K562 (cell line): ENCODE data around the gene FASTK. TPM values are rescaled to one million over a fixed set of nuclear protein-coding genes. Genes with fewer than 3 reads are reported as not detected.

Experiments
- CEBPG ChIP-seq, 3 experiments: fragments of 200-800 bp in 1 of 3; sonication (Bioruptor generic) in 1 of 3; sonication (generic) in 1 of 3; formaldehyde crosslinking in 1 of 3; IDR thresholded peaks in 2 of 3; conservative IDR thresholded peaks in 1 of 3; 2 replicates each; pipeline versions ENCODE4 v1.6.1 to v1.8.0; 2016 to 2022; ENCODE audit warnings: missing compliant biosample characterization in 2 of 3, missing genetic modification characterization in 2 of 3, mild to moderate bottlenecking in 1 of 3, missing genetic modification reagents in 1 of 3
- FOXM1 ChIP-seq, 2 experiments: fragments of 450-650 bp in 1 of 2; sonication (generic) in 1 of 2; formaldehyde crosslinking in 1 of 2; IDR thresholded peaks; 2 replicates each; pipeline versions ENCODE4 v1.6.1 to v1.9.0; 2017 to 2022; ENCODE audit warnings: low read depth in 2 of 2, mild to moderate bottlenecking in 2 of 2, missing genetic modification reagents in 1 of 2, moderate library complexity in 1 of 2
- MIER1 ChIP-seq: fragments of 450-650 bp; IDR thresholded peaks from 2 replicates; pipeline ENCODE4 v1.6.1; 2016; ENCODE audit warnings: antibody characterized with exemption, mild to moderate bottlenecking, low read depth
- MTA3 ChIP-seq: fragments of 450-650 bp; formaldehyde crosslinking; IDR thresholded peaks from 2 replicates; pipeline ENCODE4 v1.6.1; 2017; ENCODE audit warnings: mild to moderate bottlenecking, borderline replicate concordance
- NR3C1 ChIP-seq: sonication (generic); formaldehyde crosslinking; IDR thresholded peaks from 2 replicates; pipeline ENCODE4 v1.8.1; 2022; ENCODE audit warnings: missing genetic modification reagents
- PHB2 ChIP-seq: fragments of 450-650 bp; IDR thresholded peaks from 2 replicates; pipeline ENCODE4 v1.6.1; 2017; ENCODE audit warnings: low read depth
- SMARCE1 ChIP-seq: fragments of 450-650 bp; IDR thresholded peaks from 2 replicates; pipeline ENCODE4 v1.7.1; 2016; ENCODE audit warnings: mild to moderate bottlenecking
- SRSF7 ChIP-seq: fragments of 200-400 bp; formaldehyde crosslinking; optimal IDR thresholded peaks from 2 replicates; pipeline ENCODE3; 2017; ENCODE audit warnings: mild to moderate bottlenecking, low read depth, low read length
- TSHZ1 ChIP-seq: fragments of 250-450 bp; sonication (Bioruptor Pico); IDR thresholded peaks from 2 replicates; pipeline ENCODE4 v1.4.0; 2020; ENCODE audit warnings: mild to moderate bottlenecking, moderate library complexity
- ZNF134 ChIP-seq: fragments of 250-450 bp; sonication (Bioruptor Pico); conservative IDR thresholded peaks from 2 replicates; pipeline ENCODE4 v1.4.0; 2020
- polyA plus RNA-seq, 8 experiments: library from polyadenylated mRNA; depleted of rRNA in 4 of 8; stranded (reverse) in 5 of 8; unstranded in 3 of 8; fragments of >200 nt; fragmentation: Nextera tagmentation in 2 of 8; fragmentation: Illumina TruSeq in 1 of 8; extraction: Ambion mirVana in 2 of 8; extraction: Trizol in 1 of 8; gene quantifications; 2 replicates each; pipeline versions ENCODE4 v1.2.1 to v1.2.3, GENCODE V29; 2011 to 2014; ENCODE audit warnings: inconsistent platforms in 1 of 8, missing spikeins in 1 of 8
- total RNA-seq, 7 experiments: library from RNA; depleted of rRNA in 6 of 7; stranded (reverse); fragments of >200 nt in 6 of 7; fragmentation: Illumina TruSeq in 2 of 7; extraction: Trizol in 2 of 7; gene quantifications; 2 replicates each; pipeline versions ENCODE4 v1.2.1 to v1.2.3, GENCODE V29; 2011 to 2021; ENCODE audit warnings: low replicate concordance in 1 of 7
- TF ChIP-seq, protein P1 (sequence below), 2 experiments: IDR thresholded peaks; 2 replicates each; pipeline ENCODE4 v1.6.1; 2012; ENCODE audit warnings: improper control_type of control experiment in 2 of 2, low read depth in 2 of 2, low read length in 2 of 2, borderline replicate concordance in 1 of 2
- TF ChIP-seq, protein P2 (sequence below): fragments of 250-450 bp; sonication (Bioruptor Pico); IDR thresholded peaks from 2 replicates; pipeline ENCODE4 v1.5.0; 2021; ENCODE audit warnings: mild to moderate bottlenecking, borderline replicate concordance

FASTK gene
- total and polyA plus RNA-seq, 9 of the 15 experiments (the other 6 are each of a cell fraction or from before 2014, with no cell fraction given): 0.51 to 150 (median 48.2) TPM

DNA sequence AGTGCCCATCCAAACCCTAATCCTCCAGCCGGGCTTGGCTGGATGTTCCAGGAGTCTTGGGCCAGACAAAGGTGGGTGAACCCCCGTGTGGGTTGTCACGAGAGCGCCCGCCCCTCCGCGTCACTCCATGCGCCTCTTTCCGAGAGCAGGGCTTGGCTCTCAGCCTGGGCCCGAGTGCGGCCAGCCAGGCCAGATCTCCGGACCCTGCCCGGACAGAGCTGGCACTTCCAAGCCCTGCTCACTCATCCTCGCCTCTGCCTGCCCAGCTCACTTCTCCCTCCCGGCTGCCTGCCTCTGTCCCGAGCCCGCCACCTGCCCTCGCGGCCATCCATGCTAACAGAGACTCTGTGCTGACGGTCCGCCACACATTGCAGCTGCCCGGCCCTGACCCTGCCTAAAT is 40.3 kb upstream of the FASTK start (continued):
- TF ChIP-seq, protein P1, sequence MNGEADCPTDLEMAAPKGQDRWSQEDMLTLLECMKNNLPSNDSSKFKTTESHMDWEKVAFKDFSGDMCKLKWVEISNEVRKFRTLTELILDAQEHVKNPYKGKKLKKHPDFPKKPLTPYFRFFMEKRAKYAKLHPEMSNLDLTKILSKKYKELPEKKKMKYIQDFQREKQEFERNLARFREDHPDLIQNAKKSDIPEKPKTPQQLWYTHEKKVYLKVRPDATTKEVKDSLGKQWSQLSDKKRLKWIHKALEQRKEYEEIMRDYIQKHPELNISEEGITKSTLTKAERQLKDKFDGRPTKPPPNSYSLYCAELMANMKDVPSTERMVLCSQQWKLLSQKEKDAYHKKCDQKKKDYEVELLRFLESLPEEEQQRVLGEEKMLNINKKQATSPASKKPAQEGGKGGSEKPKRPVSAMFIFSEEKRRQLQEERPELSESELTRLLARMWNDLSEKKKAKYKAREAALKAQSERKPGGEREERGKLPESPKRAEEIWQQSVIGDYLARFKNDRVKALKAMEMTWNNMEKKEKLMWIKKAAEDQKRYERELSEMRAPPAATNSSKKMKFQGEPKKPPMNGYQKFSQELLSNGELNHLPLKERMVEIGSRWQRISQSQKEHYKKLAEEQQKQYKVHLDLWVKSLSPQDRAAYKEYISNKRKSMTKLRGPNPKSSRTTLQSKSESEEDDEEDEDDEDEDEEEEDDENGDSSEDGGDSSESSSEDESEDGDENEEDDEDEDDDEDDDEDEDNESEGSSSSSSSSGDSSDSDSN (IDR thresholded peaks at IDR 0.05; ENCODE audit: borderline replicate concordance in 1 of 2, low read depth in 2 of 2, low read length in 2 of 2): no peak
- TF ChIP-seq CEBPG (CRISPR knock-in tag; IDR thresholded peaks at IDR 0.05) (no peak), CEBPG (tag; conservative IDR thresholded peaks at IDR 0.05 in 1 of 2, IDR thresholded peaks at IDR 0.05 in 1 of 2) (no peak), NR3C1 (CRISPR knock-in tag) (no peak), FOXM1 (IDR thresholded peaks at IDR 0.05; ENCODE audit: low read depth) (no peak), FOXM1 (CRISPR knock-in tag; IDR thresholded peaks at IDR 0.05; ENCODE audit: low read depth) (no peak), PHB2 (no peak), MIER1 (no peak), TSHZ1 (no peak), ZNF134 (CRISPR knock-in tag) (no peak), MTA3 (no peak), SRSF7 (no peak), SMARCE1 (no peak)
- TF ChIP-seq, protein P2, sequence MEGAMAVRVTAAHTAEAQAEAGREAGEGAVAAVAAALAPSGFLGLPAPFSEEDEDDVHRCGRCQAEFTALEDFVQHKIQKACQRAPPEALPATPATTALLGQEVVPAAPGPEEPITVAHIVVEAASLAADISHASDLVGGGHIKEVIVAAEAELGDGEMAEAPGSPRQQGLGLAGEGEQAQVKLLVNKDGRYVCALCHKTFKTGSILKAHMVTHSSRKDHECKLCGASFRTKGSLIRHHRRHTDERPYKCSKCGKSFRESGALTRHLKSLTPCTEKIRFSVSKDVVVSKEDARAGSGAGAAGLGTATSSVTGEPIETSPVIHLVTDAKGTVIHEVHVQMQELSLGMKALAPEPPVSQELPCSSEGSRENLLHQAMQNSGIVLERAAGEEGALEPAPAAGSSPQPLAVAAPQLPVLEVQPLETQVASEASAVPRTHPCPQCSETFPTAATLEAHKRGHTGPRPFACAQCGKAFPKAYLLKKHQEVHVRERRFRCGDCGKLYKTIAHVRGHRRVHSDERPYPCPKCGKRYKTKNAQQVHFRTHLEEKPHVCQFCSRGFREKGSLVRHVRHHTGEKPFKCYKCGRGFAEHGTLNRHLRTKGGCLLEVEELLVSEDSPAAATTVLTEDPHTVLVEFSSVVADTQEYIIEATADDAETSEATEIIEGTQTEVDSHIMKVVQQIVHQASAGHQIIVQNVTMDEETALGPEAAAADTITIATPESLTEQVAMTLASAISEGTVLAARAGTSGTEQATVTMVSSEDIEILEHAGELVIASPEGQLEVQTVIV: no peak
